Panc1 (cell line): ENCODE data around the gene SERP2.

Experiments
- TCF7L2 ChIP-seq: IDR thresholded peaks from 2 replicates; pipeline ENCODE4 v1.6.1; 2011; ENCODE audit warnings: mild to moderate bottlenecking, low read depth, low read length, inconsistent platforms
- TF ChIP-seq, protein P1 (sequence below): fragments of 450-650 bp; IDR thresholded peaks from 2 replicates; pipeline ENCODE4 v1.5.1; 2017; ENCODE audit warnings: mild to moderate bottlenecking
- TF ChIP-seq, protein P2 (sequence below), 2 experiments: IDR thresholded peaks; 2 replicates each; pipeline ENCODE4 v1.6.1; 2011 to 2012; ENCODE audit warnings: low read depth in 2 of 2, control low read depth in 1 of 2, low read length in 1 of 2, mild to moderate bottlenecking in 1 of 2, moderate library complexity in 1 of 2; ENCODE audit not compliant: insufficient read depth in 1 of 2

DNA sequence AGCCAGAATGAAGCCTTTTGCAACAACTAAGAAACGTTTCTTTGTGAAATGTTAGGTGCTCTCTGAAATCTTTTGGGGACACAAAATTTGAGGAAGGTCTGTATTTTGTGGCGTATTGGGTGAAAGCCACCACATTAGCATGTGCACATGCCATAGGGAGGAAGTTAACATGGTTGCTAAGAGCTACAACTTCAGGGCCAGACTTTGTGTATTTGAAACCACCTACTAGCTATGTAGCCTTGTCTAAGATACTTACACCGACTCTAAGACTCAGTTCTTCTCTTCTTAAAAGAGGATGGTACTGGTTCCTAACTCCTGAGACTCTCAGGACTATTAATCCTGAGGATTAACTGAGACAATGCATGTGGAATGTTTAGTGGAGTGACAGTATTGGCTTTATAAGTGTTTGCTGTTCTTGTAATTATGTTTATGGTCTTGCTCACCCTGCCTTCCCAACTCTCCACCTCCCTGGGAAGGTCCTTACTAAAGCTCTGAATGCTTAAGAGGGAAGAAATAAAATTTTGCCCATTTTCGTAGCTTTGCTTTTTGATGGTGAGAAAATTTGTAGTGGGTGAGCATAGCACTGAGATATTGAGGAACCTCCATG, 15.5 kb downstream of the SERP2 start:
- TF ChIP-seq, protein P1, sequence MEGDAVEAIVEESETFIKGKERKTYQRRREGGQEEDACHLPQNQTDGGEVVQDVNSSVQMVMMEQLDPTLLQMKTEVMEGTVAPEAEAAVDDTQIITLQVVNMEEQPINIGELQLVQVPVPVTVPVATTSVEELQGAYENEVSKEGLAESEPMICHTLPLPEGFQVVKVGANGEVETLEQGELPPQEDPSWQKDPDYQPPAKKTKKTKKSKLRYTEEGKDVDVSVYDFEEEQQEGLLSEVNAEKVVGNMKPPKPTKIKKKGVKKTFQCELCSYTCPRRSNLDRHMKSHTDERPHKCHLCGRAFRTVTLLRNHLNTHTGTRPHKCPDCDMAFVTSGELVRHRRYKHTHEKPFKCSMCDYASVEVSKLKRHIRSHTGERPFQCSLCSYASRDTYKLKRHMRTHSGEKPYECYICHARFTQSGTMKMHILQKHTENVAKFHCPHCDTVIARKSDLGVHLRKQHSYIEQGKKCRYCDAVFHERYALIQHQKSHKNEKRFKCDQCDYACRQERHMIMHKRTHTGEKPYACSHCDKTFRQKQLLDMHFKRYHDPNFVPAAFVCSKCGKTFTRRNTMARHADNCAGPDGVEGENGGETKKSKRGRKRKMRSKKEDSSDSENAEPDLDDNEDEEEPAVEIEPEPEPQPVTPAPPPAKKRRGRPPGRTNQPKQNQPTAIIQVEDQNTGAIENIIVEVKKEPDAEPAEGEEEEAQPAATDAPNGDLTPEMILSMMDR: no peak
- TF ChIP-seq TCF7L2: no peak
- TF ChIP-seq, protein P2, sequence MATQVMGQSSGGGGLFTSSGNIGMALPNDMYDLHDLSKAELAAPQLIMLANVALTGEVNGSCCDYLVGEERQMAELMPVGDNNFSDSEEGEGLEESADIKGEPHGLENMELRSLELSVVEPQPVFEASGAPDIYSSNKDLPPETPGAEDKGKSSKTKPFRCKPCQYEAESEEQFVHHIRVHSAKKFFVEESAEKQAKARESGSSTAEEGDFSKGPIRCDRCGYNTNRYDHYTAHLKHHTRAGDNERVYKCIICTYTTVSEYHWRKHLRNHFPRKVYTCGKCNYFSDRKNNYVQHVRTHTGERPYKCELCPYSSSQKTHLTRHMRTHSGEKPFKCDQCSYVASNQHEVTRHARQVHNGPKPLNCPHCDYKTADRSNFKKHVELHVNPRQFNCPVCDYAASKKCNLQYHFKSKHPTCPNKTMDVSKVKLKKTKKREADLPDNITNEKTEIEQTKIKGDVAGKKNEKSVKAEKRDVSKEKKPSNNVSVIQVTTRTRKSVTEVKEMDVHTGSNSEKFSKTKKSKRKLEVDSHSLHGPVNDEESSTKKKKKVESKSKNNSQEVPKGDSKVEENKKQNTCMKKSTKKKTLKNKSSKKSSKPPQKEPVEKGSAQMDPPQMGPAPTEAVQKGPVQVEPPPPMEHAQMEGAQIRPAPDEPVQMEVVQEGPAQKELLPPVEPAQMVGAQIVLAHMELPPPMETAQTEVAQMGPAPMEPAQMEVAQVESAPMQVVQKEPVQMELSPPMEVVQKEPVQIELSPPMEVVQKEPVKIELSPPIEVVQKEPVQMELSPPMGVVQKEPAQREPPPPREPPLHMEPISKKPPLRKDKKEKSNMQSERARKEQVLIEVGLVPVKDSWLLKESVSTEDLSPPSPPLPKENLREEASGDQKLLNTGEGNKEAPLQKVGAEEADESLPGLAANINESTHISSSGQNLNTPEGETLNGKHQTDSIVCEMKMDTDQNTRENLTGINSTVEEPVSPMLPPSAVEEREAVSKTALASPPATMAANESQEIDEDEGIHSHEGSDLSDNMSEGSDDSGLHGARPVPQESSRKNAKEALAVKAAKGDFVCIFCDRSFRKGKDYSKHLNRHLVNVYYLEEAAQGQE (IDR thresholded peaks at IDR 0.05; ENCODE audit: insufficient read depth in 1 of 2, low read depth in 2 of 2, low read length in 1 of 2): no peak
